ENCODE measurements around the gene ARHGEF4. TPM values are rescaled to one million over a fixed set of nuclear protein-coding genes. Genes with fewer than 3 reads are reported as not detected.

Gene ARHGEF4
- 5.7 to 9.0 TPM (median 8.2 TPM) in 5 replicates for total RNA-seq (2022; extraction: Qiagen RNA extraction)

GRCh38 chr2:130836501-130837174 lies at the start of gene ARHGEF4:
Gene ARHGEF4, plus strand, starts transcription at chr2:130836914. Its CDS starts 40 bp downstream, at chr2:130836954.

DNA sequence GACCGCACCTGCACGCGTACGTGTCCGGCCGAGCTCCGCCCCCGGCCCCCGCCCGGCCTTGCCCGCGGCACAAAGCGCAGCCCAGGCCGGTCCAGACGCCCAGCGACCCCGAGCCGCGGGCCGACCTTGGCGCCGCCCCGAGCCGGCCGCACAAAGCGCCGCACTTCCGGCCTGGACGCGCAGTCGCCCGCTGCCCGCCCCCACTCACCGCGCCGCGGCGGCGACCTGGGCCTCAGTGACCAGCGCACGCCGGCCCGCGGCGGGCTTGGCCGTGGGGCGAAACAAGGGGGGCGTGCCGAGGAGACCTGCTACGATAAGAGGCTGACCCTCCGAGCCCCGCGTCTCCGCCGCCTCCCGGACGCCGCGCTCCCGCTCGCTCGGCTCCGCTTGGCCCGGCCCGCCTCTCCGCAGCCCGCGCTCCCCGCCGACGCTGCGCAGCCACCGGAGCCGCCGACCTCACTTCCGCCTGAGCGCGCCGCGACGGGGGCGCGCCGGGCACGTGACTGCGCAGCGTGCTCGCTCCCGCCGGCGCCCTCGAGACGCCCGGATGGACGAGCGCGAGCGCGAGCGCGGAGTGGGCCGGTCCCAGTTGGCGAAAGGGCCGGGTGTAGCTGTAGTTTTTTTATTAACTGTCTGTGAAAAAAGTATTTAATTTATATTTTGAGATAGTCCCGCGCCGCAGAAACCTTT lies 256.4 kb downstream of the ARHGEF4 start, which contains the start of gene FAM168B:
Gene FAM168B, minus strand, starts transcription at position 455 of the 690 bp plus-strand sequence. CDS start 10,814 bp downstream, outside the sequence.

Other genes starting within 250 kb of the ARHGEF4 start
- not detected in 5 replicates for gene CFC1, start 237.3 kb upstream of the ARHGEF4 start, total RNA-seq (2022; extraction: Qiagen RNA extraction)
- not detected in 5 replicates for gene POTEJ, start 225.5 kb upstream of the ARHGEF4 start, total RNA-seq (2022; extraction: Qiagen RNA extraction)
- not detected in 5 replicates for gene GPR148, start 107.8 kb upstream of the ARHGEF4 start, total RNA-seq (2022; extraction: Qiagen RNA extraction)
- gene AMER3, start 81.4 kb upstream of the ARHGEF4 start, total RNA-seq (2022; extraction: Qiagen RNA extraction), result not detected in 5 replicates

Data from A549 treated with CORT108297 at 1 μM for 4 hours (cell line).